Stimulated activated CD4-positive, alpha-beta T cell treated with anti-CD3 and anti-CD28 coated beads, TNF-alpha, amount 100 ng/mL, for 24 hours (primary cell): ENCODE results near the gene ATF7.

ENCODE experiments used
- DNase-seq, 3 experiments: peaks; one replicate each; pipeline ENCODE4 v3.0.0-alpha.2; 2020; ENCODE audit warnings: low read depth in 3 of 3

ATF7 gene

GRCh38 chr12:53530920-53531319 lies 95.3 kb downstream of the ATF7 start:
- DNase-seq: no peak

GRCh38 chr12:53530061-53530460 lies 96.1 kb downstream of the ATF7 start:
- no peak for DNase-seq

- DNase-seq: no peak
These were observed 101.7 kb downstream of the ATF7 start for GRCh38 chr12:53524476-53524875.

GRCh38 chr12:53523131-53523530 lies 103.1 kb downstream of the ATF7 start:
- DNase-seq: no peak

- no peak for DNase-seq
These were observed 107.8 kb downstream of the ATF7 start for GRCh38 chr12:53518381-53518780.

- DNase-seq: no peak
These were observed 109.3 kb downstream of the ATF7 start for GRCh38 chr12:53516758-53517455.

GRCh38 chr12:53515291-53515680 lies 110.9 kb downstream of the ATF7 start:
- DNase-seq: no peak

- no peak for DNase-seq
These were observed 111.4 kb downstream of the ATF7 start for GRCh38 chr12:53514628-53515290.

- no peak for DNase-seq
These were observed 112.3 kb downstream of the ATF7 start for GRCh38 chr12:53513712-53514410.

GRCh38 chr12:53510181-53510812 lies 115.9 kb downstream of the ATF7 start:
- DNase-seq: no peak

- peak; percentile 71 to 84 (median 78) for DNase-seq
These were observed 117.5 kb downstream of the ATF7 start for GRCh38 chr12:53508534-53509170.

- DNase-seq: no peak
These were observed 118.6 kb downstream of the ATF7 start for GRCh38 chr12:53507603-53507885.

- DNase-seq: no peak
These were observed 119.1 kb downstream of the ATF7 start, which contains the start of gene NPFF for GRCh38 chr12:53506881-53507602. Gene NPFF (minus strand): TSS chr12:53507484. CDS start chr12:53507474, 10 bp downstream.

- DNase-seq: no peak
These were observed 119.8 kb downstream of the ATF7 start for GRCh38 chr12:53506450-53506785.

- no peak for DNase-seq
These were observed 120.4 kb downstream of the ATF7 start for GRCh38 chr12:53505555-53506449.

- no peak for DNase-seq
These were observed 121.1 kb downstream of the ATF7 start for GRCh38 chr12:53505086-53505485.

- DNase-seq: no peak
These were observed 121.9 kb downstream of the ATF7 start for GRCh38 chr12:53504004-53504920.

GRCh38 chr12:53502983-53503728 lies 123.0 kb downstream of the ATF7 start:
- DNase-seq: no peak

- DNase-seq: no peak
These were observed 123.9 kb downstream of the ATF7 start for GRCh38 chr12:53502331-53502730.
